ENCODE data around the gene ANKRD45. TPM values are rescaled to one million over a fixed set of nuclear protein-coding genes. Genes with fewer than 3 reads are reported as not detected.

Gene ANKRD45
- total RNA-seq, 1 experiment from 2014 or later = 0.44 TPM

- Histone ChIP-seq H3K36me3 (ENCODE audit: control insufficient read depth in 1 of 2, insufficient read depth in 2 of 2, low read length in 2 of 2) (no peaks in the 10 kb centered on the region), H3K9me3 (ENCODE audit: control insufficient read depth in 1 of 2, insufficient read depth in 1 of 2, low read depth in 1 of 2, low read length in 2 of 2) (no peaks in the 10 kb centered on the region), H4K20me1 (ENCODE audit: insufficient read depth) (no peaks in the 10 kb centered on the region), H3K4me3 (replicated peaks in 1 of 2; ENCODE audit: low read depth in 1 of 2, low read length in 2 of 2) (no peak overlapping the region), H3K9ac (ENCODE audit: low read length) (no peak overlapping the region), H3K9me2 (ENCODE audit: insufficient read depth) (no peaks in the 10 kb centered on the region), H3K4me2 (ENCODE audit: low read length) (no peak overlapping the region), H3K4me1 (ENCODE audit: control insufficient read depth in 1 of 2, insufficient read depth in 2 of 2, low read length in 2 of 2) (no peaks in the 10 kb centered on the region), H3K27me3 (ENCODE audit: insufficient read depth, low read length) (no peaks in the 10 kb centered on the region), H3K27ac (ENCODE audit: low read depth, low read length) (no peak overlapping the region), H3K79me2 (ENCODE audit: insufficient read depth, low read length) (no peaks in the 10 kb centered on the region), H2AFZ (ENCODE audit: low read depth, low read length, poor library complexity, severe bottlenecking) (no peak overlapping the region)
- no peak for TF ChIP-seq YY1 (IDR thresholded peaks at IDR 0.05; ENCODE audit: extremely low read depth, insufficient replicate concordance, low read depth, low read length)
- TF ChIP-seq ZFX (IDR thresholded peaks at IDR 0.05) = no peak
- no peak for TF ChIP-seq POLR2AphosphoS5 (IDR thresholded peaks at IDR 0.05; ENCODE audit: low read depth, low read length)
- no peak for TF ChIP-seq SIN3A (IDR thresholded peaks at IDR 0.05; ENCODE audit: low read depth)
- no peak for TF ChIP-seq EZH2 (IDR thresholded peaks at IDR 0.05)
- TF ChIP-seq TCF7L2 (IDR thresholded peaks at IDR 0.05; ENCODE audit: borderline replicate concordance, extremely low read depth, insufficient read depth, insufficient read length) = no peak
- TF ChIP-seq CBX3 (IDR thresholded peaks at IDR 0.05; ENCODE audit: low read depth) = no peak
- no peak for TF ChIP-seq ATF3 (IDR thresholded peaks at IDR 0.05)
- no peak for TF ChIP-seq SRF (IDR thresholded peaks at IDR 0.05; ENCODE audit: low read depth)
- TF ChIP-seq RAD21 (IDR thresholded peaks at IDR 0.05; ENCODE audit: low read depth) = no peak
- no peak for TF ChIP-seq SP1 (IDR thresholded peaks at IDR 0.05; ENCODE audit: low read depth)
- TF ChIP-seq CEBPB (IDR thresholded peaks at IDR 0.05; ENCODE audit: low read depth) = no peak
- TF ChIP-seq EGR1 (IDR thresholded peaks at IDR 0.05; ENCODE audit: low read depth) = no peak
- no peak for TF ChIP-seq EZH2phosphoT487 (IDR thresholded peaks at IDR 0.05; ENCODE audit: borderline replicate concordance)
- no peak for TF ChIP-seq MAX (IDR thresholded peaks at IDR 0.05)
- TF ChIP-seq ELF1 (IDR thresholded peaks at IDR 0.05; ENCODE audit: borderline replicate concordance, low read depth) = no peak
- no peak for TF ChIP-seq ZBTB33 (IDR thresholded peaks at IDR 0.05; ENCODE audit: extremely low read depth, insufficient replicate concordance, low read length)
- TF ChIP-seq POLR2A (IDR thresholded peaks at IDR 0.05; ENCODE audit: borderline replicate concordance, extremely low read depth, insufficient read depth, insufficient read length) = no peak
- TF ChIP-seq JUND (IDR thresholded peaks at IDR 0.05) = no peak
- BruUV-seq (replicated peaks) = no TSS peak
- ChIA-PET CTCF (no interaction called here), POLR2A (no interaction called here), RAD21 (ENCODE audit: low non-redundant PET in 1 of 2, low total read pairs in 2 of 2, uncharacterized antibody in 2 of 2, unreplicated experiment in 2 of 2) (no interaction called here)
- DNase-seq (ENCODE audit: low read depth, low spot score) (no peak), ATAC-seq (no peak)
- intact Hi-C loops (cut with micrococcal nuclease) = no loop called here
Observed at GRCh38 chr1:173601588-173601987, 68.1 kb downstream of the ANKRD45 start.

Data from HCT116 (cell line).